GM12874 (cell line): Measurements from ENCODE around the gene PTPRZ1.

Experiments used
- CTCF ChIP-seq: IDR thresholded peaks from 2 replicates; pipeline ENCODE4 v1.5.1; 2011; ENCODE audit warnings: low read depth, mild to moderate bottlenecking, control low read depth, low read length, moderate library complexity; ENCODE audit not compliant: insufficient read depth

PTPRZ1 gene

GRCh38 chr7:121875203-121875602 lies 2.2 kb downstream of the PTPRZ1 start:
- no peak for TF ChIP-seq CTCF

GRCh38 chr7:121876656-121877500 lies 3.9 kb downstream of the PTPRZ1 start:
- TF ChIP-seq CTCF, result no peak

- TF ChIP-seq CTCF, result no peak
Observed at GRCh38 chr7:121878918-121879464, 6.0 kb downstream of the PTPRZ1 start.

GRCh38 chr7:121879544-121879943 lies 6.6 kb downstream of the PTPRZ1 start:
- TF ChIP-seq CTCF, result no peak

GRCh38 chr7:121882731-121883130 lies 9.8 kb downstream of the PTPRZ1 start:
- no peak for TF ChIP-seq CTCF

- TF ChIP-seq CTCF, result no peak
Observed at GRCh38 chr7:121885166-121885920, 12.4 kb downstream of the PTPRZ1 start.

- no peak for TF ChIP-seq CTCF
Observed at GRCh38 chr7:121887634-121888033, 14.7 kb downstream of the PTPRZ1 start.
